SU-DHL-6 (cell line): ENCODE measurements around the gene BDH2.

Source experiments
- H2AFZ ChIP-seq: fragments of 200-600 bp; sonication (generic); 2 replicates; pipeline ENCODE4 v1.6.1; 2014; ENCODE audit warnings: low read depth, mild to moderate bottlenecking, moderate library complexity, mixed read lengths, antibody characterized with exemption, low read length; ENCODE audit not compliant: severe bottlenecking
- H3F3A ChIP-seq: fragments of 200-600 bp; shearing (Covaris generic); 2 replicates; pipeline ENCODE4 v1.6.0; 2016; ENCODE audit warnings: antibody characterized with exemption, mild to moderate bottlenecking; ENCODE audit not compliant: insufficient read depth
- H3K27ac ChIP-seq: fragments of 200-600 bp; sonication (generic); 2 replicates; pipeline ENCODE4 v1.5.1; 2016; ENCODE audit warnings: low read depth, mild to moderate bottlenecking, low read length, moderate library complexity, mixed read lengths
- H3K27me3 ChIP-seq: fragments of 200-600 bp; sonication (generic), shearing (Covaris generic); 2 replicates; pipeline ENCODE4 v1.6.0; 2014; ENCODE audit warnings: mild to moderate bottlenecking, low read length
- H3K36me3 ChIP-seq: fragments of 200-600 bp; sonication (generic); 2 replicates; pipeline ENCODE4 v1.6.1; 2014; ENCODE audit warnings: mild to moderate bottlenecking, low read length, mixed read lengths
- H3K4me2 ChIP-seq: fragments of 300-600, 200-600 bp; shearing (Covaris generic), sonication (generic); 2 replicates; pipeline ENCODE4 v1.6.0; 2014; ENCODE audit warnings: low read length, low read depth, mild to moderate bottlenecking; ENCODE audit not compliant: poor library complexity, severe bottlenecking
- H3K4me3 ChIP-seq: fragments of 200-600 bp; sonication (generic); 2 replicates; pipeline ENCODE4 v1.5.1; 2014; ENCODE audit warnings: antibody characterized with exemption, low read length, mild to moderate bottlenecking, mixed read lengths; ENCODE audit not compliant: insufficient read depth, poor library complexity, severe bottlenecking
- H3K79me2 ChIP-seq: fragments of 200-600 bp; sonication (generic); 2 replicates; pipeline ENCODE4 v1.6.1; 2014; ENCODE audit warnings: mild to moderate bottlenecking, low read length, moderate library complexity; ENCODE audit not compliant: insufficient read depth
- H3K9ac ChIP-seq: fragments of 200-600 bp; sonication (generic); 2 replicates; pipeline ENCODE4 v1.7.0; 2014; ENCODE audit warnings: mild to moderate bottlenecking, low read length
- H3K9me2 ChIP-seq: fragments of 200-600 bp; sonication (generic); replicated peaks from 2 replicates; pipeline ENCODE4 v1.6.1; 2014; ENCODE audit warnings: low read length; ENCODE audit not compliant: insufficient read depth
- H3K9me3 ChIP-seq: fragments of 200-600 bp; sonication (generic); 2 replicates; pipeline ENCODE4 v1.6.1; 2014; ENCODE audit warnings: low read length, mixed read lengths; ENCODE audit not compliant: insufficient read depth
- H4K20me1 ChIP-seq: fragments of 200-600 bp; sonication (generic); 2 replicates; pipeline ENCODE4 v1.6.1; 2014; ENCODE audit warnings: low read depth, mild to moderate bottlenecking, antibody characterized with exemption, low read length, moderate library complexity, mixed read lengths
- CTCF ChIP-seq: fragments of 200-600 bp; sonication (generic); IDR thresholded peaks from one replicate; pipeline ENCODE4 v1.5.1; 2017; ENCODE audit warnings: antibody characterized with exemption, mild to moderate bottlenecking, low read length, moderate library complexity; ENCODE audit not compliant: insufficient read depth, poor library complexity, severe bottlenecking
- EZH2phosphoT487 ChIP-seq: fragments of 200-600 bp; sonication (generic), shearing (Covaris generic); conservative IDR thresholded peaks from 2 replicates; pipeline ENCODE4 v1.6.1; 2018; ENCODE audit warnings: mild to moderate bottlenecking, antibody characterized with exemption, low read length, moderate library complexity, mixed read lengths

The BDH2 gene

GRCh38 chr4:103097112-103097511 lies 2.5 kb downstream of the BDH2 start:
- no peaks in the 10 kb centered on the region; the same call in 1 of the 2 replicates for H3F3A ChIP-seq
- H3K9ac ChIP-seq = no peak overlapping the region
- no peaks in the 10 kb centered on the region for H4K20me1 ChIP-seq
- H3K27ac ChIP-seq = no peak overlapping the region
- no peak overlapping the region for H2AFZ ChIP-seq
- H3K79me2 ChIP-seq = no peaks in the 10 kb centered on the region
- no peaks in the 10 kb centered on the region for H3K27me3 ChIP-seq
- no peak overlapping the region for H3K4me2 ChIP-seq
- no peaks in the 10 kb centered on the region for H3K36me3 ChIP-seq
- H3K9me3 ChIP-seq = no peaks in the 10 kb centered on the region
- H3K9me2 ChIP-seq = no peaks in the 10 kb centered on the region
- TF ChIP-seq CTCF (no peak), EZH2phosphoT487 (no peak)
- H3K4me3 ChIP-seq = no peak overlapping the region

- Histone ChIP-seq H4K20me1 (no peaks in the 10 kb centered on the region), H3K27me3 (no peaks in the 10 kb centered on the region), H3K27ac (no peak overlapping the region), H3K36me3 (no peaks in the 10 kb centered on the region), H3F3A (no peaks in the 10 kb centered on the region), H3K9ac (no peak overlapping the region), H3K4me2 (no peak overlapping the region), H3K9me3 (no peaks in the 10 kb centered on the region), H3K9me2 (no peaks in the 10 kb centered on the region), H2AFZ (no peak overlapping the region), H3K4me3 (no peak overlapping the region), H3K79me2 (no peaks in the 10 kb centered on the region)
- TF ChIP-seq EZH2phosphoT487 (no peak), CTCF (no peak)
These were observed 4.6 kb downstream of the BDH2 start for GRCh38 chr4:103095080-103095479.

GRCh38 chr4:103092245-103092644 lies 7.4 kb downstream of the BDH2 start:
- H3K4me3 ChIP-seq = no peak overlapping the region
- H3K4me2 ChIP-seq = no peak overlapping the region
- no peaks in the 10 kb centered on the region for H3K27me3 ChIP-seq
- no peaks in the 10 kb centered on the region for H3K79me2 ChIP-seq
- H3K9me3 ChIP-seq = no peaks in the 10 kb centered on the region
- no peaks in the 10 kb centered on the region for H3F3A ChIP-seq
- no peak overlapping the region for H2AFZ ChIP-seq
- no peak for TF ChIP-seq EZH2phosphoT487
- TF ChIP-seq CTCF = no peak
- no peaks in the 10 kb centered on the region for H4K20me1 ChIP-seq
- no peaks in the 10 kb centered on the region for H3K36me3 ChIP-seq
- H3K9ac ChIP-seq = no peak overlapping the region
- no peak overlapping the region for H3K27ac ChIP-seq
- no peaks in the 10 kb centered on the region for H3K9me2 ChIP-seq

GRCh38 chr4:103091601-103092223 lies 7.9 kb downstream of the BDH2 start:
- Histone ChIP-seq H3K9ac (no peak overlapping the region), H3K4me2 (no peak overlapping the region), H3K27me3 (no peaks in the 10 kb centered on the region), H3F3A (no peaks in the 10 kb centered on the region), H2AFZ (no peak overlapping the region), H3K27ac (no peak overlapping the region), H3K79me2 (no peaks in the 10 kb centered on the region), H3K4me3 (no peak overlapping the region), H3K9me2 (no peaks in the 10 kb centered on the region), H3K36me3 (no peaks in the 10 kb centered on the region), H3K9me3 (no peaks in the 10 kb centered on the region), H4K20me1 (no peaks in the 10 kb centered on the region)
- TF ChIP-seq EZH2phosphoT487 (no peak), CTCF (peak; percentile 21)
